ENCODE measurements around the gene EFS. TPM values are rescaled to one million over a fixed set of nuclear protein-coding genes. Genes with fewer than 3 reads are reported as not detected.

Gene EFS
- polyA plus RNA-seq, 3 donors: not detected

- Histone ChIP-seq H3K27me3 (ENCODE audit: control insufficient read depth in 2 of 2, insufficient read depth in 2 of 2, low read length in 2 of 2) (no peaks in the 10 kb centered on the region), H3K36me3 (replicated peaks in 1 of 2; ENCODE audit: control insufficient read depth in 1 of 2, insufficient read depth in 2 of 2, low read length in 2 of 2) (no peaks in the 10 kb centered on the region), H3K4me3 (replicated peaks in 1 of 3; ENCODE audit: low read depth in 2 of 3, low read length in 3 of 3) (no peak overlapping the region), H3K9ac (ENCODE audit: insufficient read depth, low read length, poor library complexity, severe bottlenecking) (no peak overlapping the region), H3K4me1 (ENCODE audit: control insufficient read depth in 1 of 2, insufficient read depth in 2 of 2, low read length in 2 of 2) (no peaks in the 10 kb centered on the region), H2AFZ (ENCODE audit: insufficient read depth, low read depth, low read length, poor library complexity, severe bottlenecking) (no peak overlapping the region), H3K4me2 (replicated peaks; ENCODE audit: extremely low read depth, low read length, poor library complexity, severe bottlenecking) (no peak overlapping the region), H3K9me3 (replicated peaks in 1 of 2; ENCODE audit: control insufficient read depth in 1 of 2, insufficient read depth in 1 of 2, low read length in 2 of 2) (no peaks in the 10 kb centered on the region), H3K79me2 (ENCODE audit: insufficient read depth, low read length) (no peaks in the 10 kb centered on the region), H4K20me1 (ENCODE audit: insufficient read depth, low read length) (no peaks in the 10 kb centered on the region), H3K27ac (ENCODE audit: low read depth in 1 of 2, low read length in 2 of 2) (no peak overlapping the region)
- intact Hi-C loops (cut with micrococcal nuclease): no loop called here
- H3K36me3 Mint-ChIP-seq: no peaks in the 10 kb centered on the region
- H3K27ac Mint-ChIP-seq: peak overlapping the region in 1 of 7 donors; percentile 26
- peaks cover 0 to 23% (median 3%) of the 10 kb centered on the region in 3 donors for H3K27me3 Mint-ChIP-seq (ENCODE audit: low read depth in 3 of 3)
- WGBS (ENCODE audit: insufficient coverage): 93% methylated on average over 8 of the region's 14 CpGs
- no peak for TF ChIP-seq CTCF (IDR thresholded peaks at IDR 0.05)
- no peaks in the 10 kb centered on the region for H3K4me1 Mint-ChIP-seq
- DNase-seq: no peak
- H3K9me3 Mint-ChIP-seq: no peaks in the 10 kb centered on the region
- no peak overlapping the region for H3K4me3 Mint-ChIP-seq
Observed at GRCh38 chr14:23409966-23410635, 45.1 kb upstream of the EFS start.

- Histone ChIP-seq H2AFZ (ENCODE audit: insufficient read depth, low read depth, low read length, poor library complexity, severe bottlenecking) (no peak overlapping the region), H3K4me1 (ENCODE audit: control insufficient read depth in 1 of 2, insufficient read depth in 2 of 2, low read length in 2 of 2) (no peaks in the 10 kb centered on the region), H3K9me3 (replicated peaks in 1 of 2; ENCODE audit: control insufficient read depth in 1 of 2, insufficient read depth in 1 of 2, low read length in 2 of 2) (no peaks in the 10 kb centered on the region), H3K9ac (ENCODE audit: insufficient read depth, low read length, poor library complexity, severe bottlenecking) (no peak overlapping the region), H3K4me2 (replicated peaks; ENCODE audit: extremely low read depth, low read length, poor library complexity, severe bottlenecking) (no peak overlapping the region), H3K27ac (ENCODE audit: low read depth in 1 of 2, low read length in 2 of 2) (no peak overlapping the region), H4K20me1 (ENCODE audit: insufficient read depth, low read length) (no peaks in the 10 kb centered on the region), H3K79me2 (ENCODE audit: insufficient read depth, low read length) (no peaks in the 10 kb centered on the region), H3K4me3 (replicated peaks in 1 of 3; ENCODE audit: low read depth in 2 of 3, low read length in 3 of 3) (no peak overlapping the region), H3K27me3 (ENCODE audit: control insufficient read depth in 2 of 2, insufficient read depth in 2 of 2, low read length in 2 of 2) (no peaks in the 10 kb centered on the region), H3K36me3 (replicated peaks in 1 of 2; ENCODE audit: control insufficient read depth in 1 of 2, insufficient read depth in 2 of 2, low read length in 2 of 2) (no peaks in the 10 kb centered on the region)
- H3K36me3 Mint-ChIP-seq: no peaks in the 10 kb centered on the region
- H3K27me3 Mint-ChIP-seq (ENCODE audit: low read depth in 3 of 3): peaks cover 2 to 28% (median 3%) of the 10 kb centered on the region in 3 donors
- no peaks in the 10 kb centered on the region for H3K4me1 Mint-ChIP-seq
- no CpG with 5 or more reads among the region's 2 CpGs for WGBS (ENCODE audit: insufficient coverage)
- no peak for TF ChIP-seq CTCF (IDR thresholded peaks at IDR 0.05)
- no peak overlapping the region for H3K27ac Mint-ChIP-seq
- no peak overlapping the region for H3K4me3 Mint-ChIP-seq
- no peaks in the 10 kb centered on the region for H3K9me3 Mint-ChIP-seq
- intact Hi-C loops (cut with micrococcal nuclease): no loop called here
- no peak for DNase-seq
Observed at GRCh38 chr14:23409475-23409874, 44.5 kb upstream of the EFS start.

Data from CD14-positive monocyte (primary cell).